WERI-Rb-1 (cell line): ENCODE data around the gene DPF3.

Source experiments
- DNase-seq: peaks from one replicate; pipeline ENCODE4 v3.0.0-alpha.2; 2020
- H3K27ac ChIP-seq: fragments of 250-450 bp; sonication (Bioruptor Pico); 2 replicates; pipeline ENCODE4 v1.5.1; 2020; ENCODE audit warnings: mild to moderate bottlenecking, moderate library complexity
- H3K27me3 ChIP-seq: fragments of 250-450 bp; sonication (Bioruptor Pico); 2 replicates; pipeline ENCODE4 v1.5.1; 2021; ENCODE audit warnings: mild to moderate bottlenecking, low read depth, moderate library complexity; ENCODE audit not compliant: insufficient read depth, severe bottlenecking
- H3K36me3 ChIP-seq: fragments of 250-450 bp; sonication (Bioruptor Pico); 2 replicates; pipeline ENCODE4 v1.5.1; 2020; ENCODE audit warnings: mild to moderate bottlenecking, moderate library complexity
- H3K4me3 ChIP-seq: 2 replicates; pipeline ENCODE4 v1.5.1; 2011; ENCODE audit warnings: low read depth, mild to moderate bottlenecking, control low read depth, low read length
- H3K9me3 ChIP-seq: fragments of 250-450 bp; sonication (Bioruptor Pico); 2 replicates; pipeline ENCODE4 v1.5.1; 2021; ENCODE audit warnings: mild to moderate bottlenecking, moderate library complexity; ENCODE audit not compliant: severe bottlenecking
- CTCF ChIP-seq: IDR thresholded peaks from 2 replicates; pipeline ENCODE4 v1.5.1; 2011; ENCODE audit warnings: low read depth, mild to moderate bottlenecking, control low read depth, inconsistent platforms, low read length

Gene DPF3

GRCh38 chr14:72675126-72675525, 218.8 kb downstream of the DPF3 start:
- H3K27ac ChIP-seq, result no peak overlapping the region
- no peak overlapping the region for H3K4me3 ChIP-seq
- H3K27me3 ChIP-seq, result no peaks in the 10 kb centered on the region
- no peak for DNase-seq
- no peaks in the 10 kb centered on the region for H3K36me3 ChIP-seq
- no peak for TF ChIP-seq CTCF
- H3K9me3 ChIP-seq, result peaks cover 3% of the 10 kb centered on the region

GRCh38 chr14:72673179-72673578, 220.7 kb downstream of the DPF3 start:
- DNase-seq, result no peak
- H3K4me3 ChIP-seq, result no peak overlapping the region
- H3K27ac ChIP-seq, result no peak overlapping the region
- peaks cover 3% of the 10 kb centered on the region for H3K9me3 ChIP-seq
- no peak for TF ChIP-seq CTCF
- H3K36me3 ChIP-seq, result no peaks in the 10 kb centered on the region
- no peaks in the 10 kb centered on the region for H3K27me3 ChIP-seq

- Histone ChIP-seq H3K36me3 (no peaks in the 10 kb centered on the region), H3K4me3 (no peak overlapping the region), H3K27me3 (no peaks in the 10 kb centered on the region), H3K9me3 (no peaks in the 10 kb centered on the region), H3K27ac (no peak overlapping the region)
- TF ChIP-seq CTCF, result no peak
- no peak for DNase-seq
Measured at GRCh38 chr14:72666610-72667009, 227.3 kb downstream of the DPF3 start.

GRCh38 chr14:72665259-72665658, 228.6 kb downstream of the DPF3 start:
- Histone ChIP-seq H3K4me3 (no peak overlapping the region), H3K36me3 (no peaks in the 10 kb centered on the region), H3K27me3 (no peaks in the 10 kb centered on the region), H3K27ac (no peak overlapping the region), H3K9me3 (no peaks in the 10 kb centered on the region)
- TF ChIP-seq CTCF, result no peak
- no peak for DNase-seq

- no peaks in the 10 kb centered on the region for H3K9me3 ChIP-seq
- H3K27ac ChIP-seq, result no peak overlapping the region
- H3K4me3 ChIP-seq, result no peak overlapping the region
- DNase-seq, result no peak
- H3K27me3 ChIP-seq, result no peaks in the 10 kb centered on the region
- TF ChIP-seq CTCF, result no peak
- no peaks in the 10 kb centered on the region for H3K36me3 ChIP-seq
Measured at GRCh38 chr14:72664651-72665050, 229.2 kb downstream of the DPF3 start.

- Histone ChIP-seq H3K4me3 (no peak overlapping the region), H3K27me3 (no peaks in the 10 kb centered on the region), H3K36me3 (no peaks in the 10 kb centered on the region), H3K27ac (no peak overlapping the region), H3K9me3 (no peaks in the 10 kb centered on the region)
- DNase-seq, result no peak
- TF ChIP-seq CTCF, result no peak
Measured at GRCh38 chr14:72663956-72664650, 229.8 kb downstream of the DPF3 start.
